ENCODE data around the gene SOWAHC.

DNA sequence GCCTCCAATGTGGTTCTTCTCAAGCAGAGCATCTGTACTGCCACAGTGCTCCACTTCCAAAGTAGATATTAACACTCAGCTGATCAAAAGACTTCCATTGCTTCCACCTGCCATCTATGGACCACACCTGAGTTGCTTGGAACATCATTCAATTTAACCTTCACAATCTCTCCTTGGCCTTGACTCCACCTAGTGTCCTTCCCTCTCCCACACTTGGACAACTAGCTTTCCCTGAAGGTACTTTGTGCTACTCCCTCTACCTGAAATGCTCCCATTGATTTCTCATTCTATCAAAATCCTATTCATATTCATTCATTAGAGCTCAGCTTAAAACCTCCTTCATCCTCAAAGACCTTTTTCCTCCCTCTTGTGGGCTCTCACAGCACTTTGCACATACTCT lies 48.7 kb downstream of the SOWAHC start:
- TF ChIP-seq, protein P1, sequence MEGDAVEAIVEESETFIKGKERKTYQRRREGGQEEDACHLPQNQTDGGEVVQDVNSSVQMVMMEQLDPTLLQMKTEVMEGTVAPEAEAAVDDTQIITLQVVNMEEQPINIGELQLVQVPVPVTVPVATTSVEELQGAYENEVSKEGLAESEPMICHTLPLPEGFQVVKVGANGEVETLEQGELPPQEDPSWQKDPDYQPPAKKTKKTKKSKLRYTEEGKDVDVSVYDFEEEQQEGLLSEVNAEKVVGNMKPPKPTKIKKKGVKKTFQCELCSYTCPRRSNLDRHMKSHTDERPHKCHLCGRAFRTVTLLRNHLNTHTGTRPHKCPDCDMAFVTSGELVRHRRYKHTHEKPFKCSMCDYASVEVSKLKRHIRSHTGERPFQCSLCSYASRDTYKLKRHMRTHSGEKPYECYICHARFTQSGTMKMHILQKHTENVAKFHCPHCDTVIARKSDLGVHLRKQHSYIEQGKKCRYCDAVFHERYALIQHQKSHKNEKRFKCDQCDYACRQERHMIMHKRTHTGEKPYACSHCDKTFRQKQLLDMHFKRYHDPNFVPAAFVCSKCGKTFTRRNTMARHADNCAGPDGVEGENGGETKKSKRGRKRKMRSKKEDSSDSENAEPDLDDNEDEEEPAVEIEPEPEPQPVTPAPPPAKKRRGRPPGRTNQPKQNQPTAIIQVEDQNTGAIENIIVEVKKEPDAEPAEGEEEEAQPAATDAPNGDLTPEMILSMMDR (IDR thresholded peaks at IDR 0.05; ENCODE audit: poor library complexity): peak; percentile 17
- TF ChIP-seq EZH2 (IDR thresholded peaks at IDR 0.05; ENCODE audit: borderline replicate concordance) (no peak), EZH2phosphoT487 (IDR thresholded peaks at IDR 0.05; ENCODE audit: low read depth, severe bottlenecking, unreplicated experiment) (no peak)

Measured in hepatocyte (in vitro differentiated cells).